NCI-H2227 (cell line): Measurements from ENCODE around the gene SPG11.
"Not testable (repeated sequence)": the region's sequence is repeated elsewhere in the genome, so short reads cannot be mapped to it uniquely, and the experiment has no call there.

Experiments used
- DNase-seq: peaks from one replicate; lab custom pipeline; 2025; ENCODE audit not compliant: unreplicated experiment; lab: John Stamatoyannopoulos, UW

The SPG11 gene

GRCh38 chr15:44532275-44532674 lies 131.2 kb downstream of the SPG11 start:
- not testable (repeated sequence) for DNase-seq

GRCh38 chr15:44530653-44531052 lies 132.8 kb downstream of the SPG11 start:
- no peak for DNase-seq

GRCh38 chr15:44529864-44530604 lies 133.4 kb downstream of the SPG11 start:
- DNase-seq = no peak

GRCh38 chr15:44527241-44527640 lies 136.2 kb downstream of the SPG11 start:
- DNase-seq = no peak

GRCh38 chr15:44525018-44525417 lies 138.4 kb downstream of the SPG11 start:
- DNase-seq = no peak

- no peak for DNase-seq
These were observed 143.9 kb downstream of the SPG11 start for GRCh38 chr15:44519537-44519936.

- DNase-seq = no peak
These were observed 147.0 kb downstream of the SPG11 start for GRCh38 chr15:44516436-44516835.
